Measurements from ENCODE around the gene CRISPLD2. TPM values are rescaled to one million over a fixed set of nuclear protein-coding genes. Genes with fewer than 3 reads are reported as not detected.

Gene CRISPLD2
- total and polyA plus RNA-seq, 10 of the 15 experiments (the other 5 are each of a cell fraction or from before 2014, with no cell fraction given), result 0.03 to 0.30 (median 0.08) TPM; not detected in 5

DNA sequence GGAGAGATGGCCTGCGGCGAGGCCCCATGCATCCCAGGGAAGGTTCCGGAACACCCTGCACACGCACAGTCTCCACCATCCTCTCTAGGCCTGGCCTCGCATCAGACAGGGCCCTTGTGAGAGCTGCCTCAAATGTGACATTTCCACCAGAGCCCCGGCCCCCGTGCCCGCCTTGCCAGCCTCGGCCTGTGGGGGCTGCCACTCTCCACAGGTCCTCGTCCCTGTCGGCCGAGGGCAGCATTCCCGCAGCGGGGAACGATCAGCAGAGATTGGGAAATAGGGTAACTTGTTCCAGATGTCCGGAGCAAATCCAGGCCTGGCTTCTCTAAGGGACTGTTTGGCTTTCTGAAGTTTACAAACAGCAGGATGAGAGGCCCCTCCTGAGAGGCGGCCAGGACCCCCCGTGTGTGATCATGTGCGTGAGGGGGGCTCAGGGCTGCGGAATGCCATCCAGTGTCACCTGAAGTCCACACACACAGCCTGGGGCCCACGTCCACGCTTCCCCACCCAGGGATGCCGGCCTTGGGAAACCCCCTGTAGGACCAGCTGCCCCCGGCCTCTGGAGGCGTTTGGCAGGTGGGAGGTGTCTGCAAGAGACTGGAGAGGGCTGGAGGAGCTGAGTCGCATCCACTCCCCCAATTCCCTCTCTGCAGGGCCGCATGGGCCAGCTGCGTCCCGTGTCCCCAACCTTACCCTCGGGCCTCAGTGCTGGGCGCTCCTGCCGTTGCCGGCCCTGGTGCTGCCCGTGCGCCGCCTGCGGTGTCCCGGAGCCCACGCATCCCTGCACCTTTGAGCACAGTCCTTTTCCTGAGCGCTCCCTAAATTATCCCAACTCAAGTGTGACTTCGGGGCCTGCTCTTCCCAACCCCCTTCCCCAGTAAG lies 121.1 kb downstream of the CRISPLD2 start (continued):
- TF ChIP-seq ZZZ3 (IDR thresholded peaks at IDR 0.05; ENCODE audit: control insufficient read depth, insufficient read length, low read depth) (no peak), NFYA (IDR thresholded peaks at IDR 0.05; ENCODE audit: borderline replicate concordance, low read depth, low read length) (no peak), YBX1 (IDR thresholded peaks at IDR 0.05) (no peak), RAD21 (IDR thresholded peaks at IDR 0.05; ENCODE audit: insufficient read depth, low read depth, low read length) (no peak), ZBED1 (IDR thresholded peaks at IDR 0.05; ENCODE audit: borderline replicate concordance) (no peak)
- TF ChIP-seq, protein P1, sequence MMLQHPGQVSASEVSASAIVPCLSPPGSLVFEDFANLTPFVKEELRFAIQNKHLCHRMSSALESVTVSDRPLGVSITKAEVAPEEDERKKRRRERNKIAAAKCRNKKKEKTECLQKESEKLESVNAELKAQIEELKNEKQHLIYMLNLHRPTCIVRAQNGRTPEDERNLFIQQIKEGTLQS (IDR thresholded peaks at IDR 0.05; ENCODE audit: borderline replicate concordance, extremely low read depth, low read depth, low read length), result no peak
- TF ChIP-seq, protein P2, sequence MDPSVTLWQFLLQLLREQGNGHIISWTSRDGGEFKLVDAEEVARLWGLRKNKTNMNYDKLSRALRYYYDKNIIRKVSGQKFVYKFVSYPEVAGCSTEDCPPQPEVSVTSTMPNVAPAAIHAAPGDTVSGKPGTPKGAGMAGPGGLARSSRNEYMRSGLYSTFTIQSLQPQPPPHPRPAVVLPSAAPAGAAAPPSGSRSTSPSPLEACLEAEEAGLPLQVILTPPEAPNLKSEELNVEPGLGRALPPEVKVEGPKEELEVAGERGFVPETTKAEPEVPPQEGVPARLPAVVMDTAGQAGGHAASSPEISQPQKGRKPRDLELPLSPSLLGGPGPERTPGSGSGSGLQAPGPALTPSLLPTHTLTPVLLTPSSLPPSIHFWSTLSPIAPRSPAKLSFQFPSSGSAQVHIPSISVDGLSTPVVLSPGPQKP (IDR thresholded peaks at IDR 0.05; ENCODE audit: low read depth, low read length), result no peak

DNA sequence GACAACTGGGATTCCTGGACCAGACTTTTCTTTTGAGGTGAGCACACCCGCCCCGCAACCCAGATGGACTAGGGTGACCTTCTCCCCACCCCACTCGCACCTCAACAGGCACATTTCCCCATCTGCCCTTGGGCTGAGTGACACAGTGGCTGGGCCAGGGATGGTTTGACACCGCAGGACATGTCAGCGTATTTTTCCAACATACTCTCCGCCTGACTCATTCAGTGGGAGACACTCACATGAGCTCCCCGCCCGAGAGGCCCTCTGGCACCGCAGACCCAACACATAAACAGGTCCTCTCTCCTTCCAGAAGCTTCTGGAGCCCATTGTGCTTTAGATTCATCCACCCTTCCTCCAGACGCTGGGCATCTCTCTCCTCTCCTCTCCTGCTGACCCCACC lies 122.1 kb downstream of the CRISPLD2 start:
- Histone ChIP-seq H4K20me1 (ENCODE audit: control insufficient read depth, insufficient read depth) (no peaks in the 10 kb centered on the region), H3K4me2 (ENCODE audit: control insufficient read depth, insufficient read depth) (no peak overlapping the region), H3K9ac (ENCODE audit: control insufficient read depth, insufficient read depth, low read length) (no peak overlapping the region), H3K27me3 (replicated peaks in 1 of 2; ENCODE audit: control insufficient read depth in 2 of 2, insufficient read depth in 2 of 2, low read length in 1 of 2) (no peaks in the 10 kb centered on the region), H2AFZ (ENCODE audit: control insufficient read depth, low read depth, low read length) (no peak overlapping the region), H3K27ac (ENCODE audit: control insufficient read depth, insufficient read depth) (no peak overlapping the region), H3K4me3 (no peak overlapping the region), H3K79me2 (ENCODE audit: control insufficient read depth, insufficient read depth, low read length) (no peaks in the 10 kb centered on the region), H3K4me1 (ENCODE audit: control insufficient read depth, insufficient read depth, low read length) (no peaks in the 10 kb centered on the region), H3K36me3 (ENCODE audit: control insufficient read depth in 2 of 2, insufficient read depth in 2 of 2, low read length in 1 of 2) (no peaks in the 10 kb centered on the region), H3K9me3 (replicated peaks; ENCODE audit: control insufficient read depth, insufficient read depth, low read length) (no peaks in the 10 kb centered on the region; the same call in 2 of the 3 replicates)
- FAIRE-seq (no peak), ATAC-seq (no peak), DNase-seq (ENCODE audit: low read depth, low spot score) (no peak)
- ChIA-PET POLR2A (no interaction called here), SMC1A (ENCODE audit: uncharacterized antibody, unreplicated experiment) (no interaction called here), CTCF (interaction anchor here (0.7 to 1.4 kb wide), 3 partner anchors 9 to 158 kb away, joined by 3 to 5 read pairs (median 3); no protein-coding TSS in a partner anchor), RAD21 (ENCODE audit: unreplicated experiment) (interaction anchor here (1.1 kb wide), 1 partner anchor 27 kb away, joined by 3 read pairs; no protein-coding TSS in a partner anchor)
- 46% methylated on average over 10 of the region's 10 CpGs for WGBS (ENCODE audit: insufficient coverage, insufficient replicate concordance, low lambda C conversion rate, missing lambda C conversion rate)
- in situ Hi-C loops (cut with MboI), result no loop called here
- no TSS peak for BruUV-seq (replicated peaks)
- intact Hi-C loops (cut with micrococcal nuclease; ENCODE audit: unreplicated experiment), result no loop called here
- TF ChIP-seq CREM (IDR thresholded peaks at IDR 0.05; ENCODE audit: low read depth) (no peak), MXI1 (IDR thresholded peaks at IDR 0.05; ENCODE audit: low read depth, low read length) (no peak), ZNF207 (IDR thresholded peaks at IDR 0.05; ENCODE audit: borderline replicate concordance) (no peak), ZNF622 (IDR thresholded peaks at IDR 0.05) (no peak), POLR2AphosphoS2 (IDR thresholded peaks at IDR 0.05; ENCODE audit: low read depth, low read length) (no peak), NBN (IDR thresholded peaks at IDR 0.05) (no peak), KDM1A (IDR thresholded peaks at IDR 0.05; ENCODE audit: borderline replicate concordance) (no peak), RELA (IDR thresholded peaks at IDR 0.05; ENCODE audit: borderline replicate concordance, partially characterized antibody) (no peak), MYC (IDR thresholded peaks at IDR 0.05; ENCODE audit: insufficient read depth, insufficient read length, insufficient replicate concordance, low read length, severe bottlenecking) (no peak), RFX5 (IDR thresholded peaks at IDR 0.05; ENCODE audit: low read depth, low read length) (no peak), RBBP5 (conservative IDR thresholded peaks at IDR 0.05) (no peak), ASH2L (IDR thresholded peaks at IDR 0.05; ENCODE audit: borderline replicate concordance, low read depth) (no peak)
- TF ChIP-seq, protein P3, sequence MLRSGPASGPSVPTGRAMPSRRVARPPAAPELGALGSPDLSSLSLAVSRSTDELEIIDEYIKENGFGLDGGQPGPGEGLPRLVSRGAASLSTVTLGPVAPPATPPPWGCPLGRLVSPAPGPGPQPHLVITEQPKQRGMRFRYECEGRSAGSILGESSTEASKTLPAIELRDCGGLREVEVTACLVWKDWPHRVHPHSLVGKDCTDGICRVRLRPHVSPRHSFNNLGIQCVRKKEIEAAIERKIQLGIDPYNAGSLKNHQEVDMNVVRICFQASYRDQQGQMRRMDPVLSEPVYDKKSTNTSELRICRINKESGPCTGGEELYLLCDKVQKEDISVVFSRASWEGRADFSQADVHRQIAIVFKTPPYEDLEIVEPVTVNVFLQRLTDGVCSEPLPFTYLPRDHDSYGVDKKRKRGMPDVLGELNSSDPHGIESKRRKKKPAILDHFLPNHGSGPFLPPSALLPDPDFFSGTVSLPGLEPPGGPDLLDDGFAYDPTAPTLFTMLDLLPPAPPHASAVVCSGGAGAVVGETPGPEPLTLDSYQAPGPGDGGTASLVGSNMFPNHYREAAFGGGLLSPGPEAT (IDR thresholded peaks at IDR 0.05; ENCODE audit: low read depth), result no peak

Data from GM12878 (cell line).